ENCODE measurements around the gene KLK1. TPM values are rescaled to one million over a fixed set of nuclear protein-coding genes. Genes with fewer than 3 reads are reported as not detected.
A peak's percentile ranks its signal among the peaks of the same experiment; 100 is the strongest.

Gene KLK1
- total RNA-seq, 1 donor = not detected

GRCh38 chr19:50804420-50805272 is 18.9 kb downstream of the KLK1 start:
- H4K20me1 ChIP-seq (ENCODE audit: insufficient read depth, low read length) = peaks cover 10% of the 10 kb centered on the region
- peaks cover 38% of the 10 kb centered on the region for H3K79me2 ChIP-seq (ENCODE audit: insufficient read depth, low read length)
- no peaks in the 10 kb centered on the region for H3K9me3 ChIP-seq (ENCODE audit: low read depth, low read length)
- H3K4me3 ChIP-seq (ENCODE audit: insufficient read depth, low read length) = peak overlapping the region; percentile 83
- peak overlapping the region; percentile 97 for H2AFZ ChIP-seq (ENCODE audit: low read length)
- H3K27ac ChIP-seq (ENCODE audit: low read depth, low read length) = peak overlapping the region; percentile 99
- peak overlapping the region; percentile 98 for H3K4me2 ChIP-seq (ENCODE audit: insufficient read depth, low read length)
- no peaks in the 10 kb centered on the region for H3K27me3 ChIP-seq (ENCODE audit: insufficient read depth, low read length)
- peak; percentile 99 for DNase-seq (ENCODE audit: insufficient read length, low spot score, missing footprints)
- TF ChIP-seq CTCF (IDR thresholded peaks at IDR 0.05; ENCODE audit: extremely low read depth, low read depth, low read length) = no peak
- H3K36me3 ChIP-seq (ENCODE audit: insufficient read depth, low read length) = peaks cover 17% of the 10 kb centered on the region
- peaks cover 17% of the 10 kb centered on the region for H3K4me1 ChIP-seq (ENCODE audit: insufficient read depth, low read length)

GRCh38 chr19:50803633-50804419 is 19.8 kb downstream of the KLK1 start:
- H3K79me2 ChIP-seq (ENCODE audit: insufficient read depth, low read length) = peaks cover 38% of the 10 kb centered on the region
- TF ChIP-seq CTCF (IDR thresholded peaks at IDR 0.05; ENCODE audit: extremely low read depth, low read depth, low read length) = no peak

GRCh38 chr19:50801107-50801506 is 22.5 kb downstream of the KLK1 start:
- peaks cover 38% of the 10 kb centered on the region for H3K79me2 ChIP-seq (ENCODE audit: insufficient read depth, low read length)
- H3K9me3 ChIP-seq (ENCODE audit: low read depth, low read length) = no peaks in the 10 kb centered on the region
- H4K20me1 ChIP-seq (ENCODE audit: insufficient read depth, low read length) = peaks cover 25% of the 10 kb centered on the region
- no peaks in the 10 kb centered on the region for H3K27me3 ChIP-seq (ENCODE audit: insufficient read depth, low read length)
- DNase-seq (ENCODE audit: insufficient read length, low spot score, missing footprints) = peak; percentile 11
- H3K27ac ChIP-seq (ENCODE audit: low read depth, low read length) = no peak overlapping the region
- H3K4me1 ChIP-seq (ENCODE audit: insufficient read depth, low read length) = peaks cover 17% of the 10 kb centered on the region
- no peak for TF ChIP-seq CTCF (IDR thresholded peaks at IDR 0.05; ENCODE audit: extremely low read depth, low read depth, low read length)
- no peak overlapping the region for H3K4me3 ChIP-seq (ENCODE audit: insufficient read depth, low read length)
- H3K4me2 ChIP-seq (ENCODE audit: insufficient read depth, low read length) = no peak overlapping the region
- H2AFZ ChIP-seq (ENCODE audit: low read length) = no peak overlapping the region
- H3K36me3 ChIP-seq (ENCODE audit: insufficient read depth, low read length) = peaks cover 33% of the 10 kb centered on the region

More at GRCh38 chr19:50803633-50804419, 19.8 kb downstream of the KLK1 start:
- Histone ChIP-seq H3K36me3 (ENCODE audit: insufficient read depth, low read length) (peaks cover 20% of the 10 kb centered on the region), H4K20me1 (ENCODE audit: insufficient read depth, low read length) (peaks cover 10% of the 10 kb centered on the region), H3K27ac (ENCODE audit: low read depth, low read length) (peak overlapping the region; percentile 99), H3K27me3 (ENCODE audit: insufficient read depth, low read length) (no peaks in the 10 kb centered on the region), H3K4me2 (ENCODE audit: insufficient read depth, low read length) (peak overlapping the region; percentile 98), H3K4me3 (ENCODE audit: insufficient read depth, low read length) (peak overlapping the region; percentile 83), H2AFZ (ENCODE audit: low read length) (peak overlapping the region; percentile 97), H3K9me3 (ENCODE audit: low read depth, low read length) (no peaks in the 10 kb centered on the region), H3K4me1 (ENCODE audit: insufficient read depth, low read length) (peaks cover 17% of the 10 kb centered on the region)
- peak; percentile 73 for DNase-seq (ENCODE audit: insufficient read length, low spot score, missing footprints)

GRCh38 chr19:50799547-50799851 is 24.1 kb downstream of the KLK1 start:
- DNase-seq (ENCODE audit: insufficient read length, low spot score, missing footprints) = peak; percentile 36
- Histone ChIP-seq H3K4me1 (ENCODE audit: insufficient read depth, low read length) (peaks cover 14% of the 10 kb centered on the region), H4K20me1 (ENCODE audit: insufficient read depth, low read length) (peaks cover 29% of the 10 kb centered on the region), H2AFZ (ENCODE audit: low read length) (no peak overlapping the region), H3K4me2 (ENCODE audit: insufficient read depth, low read length) (no peak overlapping the region), H3K9me3 (ENCODE audit: low read depth, low read length) (no peaks in the 10 kb centered on the region), H3K27me3 (ENCODE audit: insufficient read depth, low read length) (no peaks in the 10 kb centered on the region), H3K79me2 (ENCODE audit: insufficient read depth, low read length) (peaks cover 38% of the 10 kb centered on the region), H3K27ac (ENCODE audit: low read depth, low read length) (no peak overlapping the region), H3K4me3 (ENCODE audit: insufficient read depth, low read length) (no peak overlapping the region), H3K36me3 (ENCODE audit: insufficient read depth, low read length) (peaks cover 33% of the 10 kb centered on the region)
- no peak for TF ChIP-seq CTCF (IDR thresholded peaks at IDR 0.05; ENCODE audit: extremely low read depth, low read depth, low read length)
